AG09309 (cell line): ENCODE results near the gene PFN1.
A peak's percentile ranks its signal among the peaks of the same experiment; 100 is the strongest.
"Not testable (repeated sequence)": the region's sequence is repeated elsewhere in the genome, so short reads cannot be mapped to it uniquely, and the experiment has no call there.

ENCODE experiments used
- DNase-seq: peaks from one replicate; pipeline ENCODE4 v3.0.0-alpha.2; 2010; ENCODE audit warnings: low read depth
- H3K4me3 ChIP-seq: 2 replicates; pipeline ENCODE4 v1.5.1; 2011; ENCODE audit warnings: mild to moderate bottlenecking, low read depth, low read length, moderate library complexity; ENCODE audit not compliant: control insufficient read depth
- CTCF ChIP-seq: IDR thresholded peaks from 2 replicates; pipeline ENCODE4 v1.5.1; 2011; ENCODE audit warnings: mild to moderate bottlenecking, low read depth, low read length, inconsistent platforms; ENCODE audit not compliant: insufficient read depth, control insufficient read depth; ENCODE audit errors: missing control alignments

Gene PFN1

GRCh38 chr17:4908711-4909496 lies 39.4 kb downstream of the PFN1 start:
- TF ChIP-seq CTCF: peak; percentile 87
- DNase-seq: peak; percentile 85
- no peak overlapping the region for H3K4me3 ChIP-seq

GRCh38 chr17:4908301-4908700 lies 40.0 kb downstream of the PFN1 start:
- no peak for TF ChIP-seq CTCF
- H3K4me3 ChIP-seq: no peak overlapping the region
- DNase-seq: no peak

GRCh38 chr17:4906642-4907041 lies 41.7 kb downstream of the PFN1 start:
- H3K4me3 ChIP-seq, DNase-seq: not testable (repeated sequence)

GRCh38 chr17:4903051-4903818 lies 45.1 kb downstream of the PFN1 start, which contains the start of gene CHRNE:
Gene CHRNE (minus strand): TSS chr17:4903098. CDS start chr17:4903063, 35 bp downstream.
- DNase-seq: no peak
- H3K4me3 ChIP-seq: no peak within 1 kb of the TSS
- peak; percentile 81 for TF ChIP-seq CTCF

GRCh38 chr17:4902540-4902939 lies 45.8 kb downstream of the PFN1 start:
- H3K4me3 ChIP-seq: no peak overlapping the region
- DNase-seq: no peak
- TF ChIP-seq CTCF: no peak

GRCh38 chr17:4901648-4902344 lies 46.5 kb downstream of the PFN1 start:
- no peak for TF ChIP-seq CTCF
- no peak for DNase-seq
- no peak overlapping the region for H3K4me3 ChIP-seq

GRCh38 chr17:4901108-4901647 lies 47.2 kb downstream of the PFN1 start:
- no peak for TF ChIP-seq CTCF
- no peak for DNase-seq
- no peak overlapping the region for H3K4me3 ChIP-seq
